GM18907 (cell line): ENCODE results near the gene ZPR1.
"Not testable (repeated sequence)": the region's sequence is repeated elsewhere in the genome, so short reads cannot be mapped to it uniquely, and the experiment has no call there.

Experiments
- ATAC-seq: cut with Tn5 transposase; IDR thresholded peaks from one replicate; pipeline ENCODE4 v1.9.1; 2021; ENCODE audit warnings: mild to moderate bottlenecking, moderate library complexity; ENCODE audit not compliant: unreplicated experiment

ZPR1 gene

DNA sequence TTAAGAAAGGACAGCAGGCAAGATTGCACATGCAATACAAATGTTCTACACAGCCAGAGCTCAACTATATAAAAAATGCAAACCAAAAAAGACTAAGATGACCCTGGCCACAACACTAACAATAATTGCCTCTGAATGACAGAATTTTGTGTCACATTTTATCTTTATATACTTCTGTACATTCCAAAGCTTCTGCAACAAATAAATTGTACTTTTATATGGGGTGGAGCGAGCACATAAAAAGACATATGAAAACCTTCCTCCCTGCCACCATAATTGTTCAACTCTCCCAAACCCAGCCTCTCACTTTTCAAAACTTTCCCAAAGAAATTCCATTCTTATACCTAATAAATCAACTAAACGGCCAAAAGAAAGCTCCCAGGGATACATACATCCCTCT lies 25.7 kb downstream of the ZPR1 start:
- ATAC-seq, result no peak

DNA sequence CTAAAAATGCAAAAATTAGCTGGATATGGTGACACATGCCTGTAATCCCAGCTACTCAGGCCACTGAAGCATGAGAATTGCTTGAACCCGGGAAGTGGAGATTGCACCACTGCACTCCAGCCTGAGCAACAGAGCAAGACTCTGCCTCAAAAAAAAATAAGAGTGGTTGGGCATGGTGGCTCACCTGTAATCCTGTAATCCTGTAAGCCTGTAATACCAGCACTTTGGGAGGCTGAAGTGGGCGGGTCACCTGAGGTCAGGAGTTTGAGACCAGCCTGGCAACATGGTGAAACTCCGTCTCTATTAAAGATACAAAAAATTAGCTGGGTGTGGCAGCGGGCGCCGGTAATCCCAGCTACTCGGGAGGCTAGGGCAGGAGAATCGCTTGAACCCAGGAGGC lies 31.8 kb downstream of the ZPR1 start:
- ATAC-seq, result not testable (repeated sequence)

DNA sequence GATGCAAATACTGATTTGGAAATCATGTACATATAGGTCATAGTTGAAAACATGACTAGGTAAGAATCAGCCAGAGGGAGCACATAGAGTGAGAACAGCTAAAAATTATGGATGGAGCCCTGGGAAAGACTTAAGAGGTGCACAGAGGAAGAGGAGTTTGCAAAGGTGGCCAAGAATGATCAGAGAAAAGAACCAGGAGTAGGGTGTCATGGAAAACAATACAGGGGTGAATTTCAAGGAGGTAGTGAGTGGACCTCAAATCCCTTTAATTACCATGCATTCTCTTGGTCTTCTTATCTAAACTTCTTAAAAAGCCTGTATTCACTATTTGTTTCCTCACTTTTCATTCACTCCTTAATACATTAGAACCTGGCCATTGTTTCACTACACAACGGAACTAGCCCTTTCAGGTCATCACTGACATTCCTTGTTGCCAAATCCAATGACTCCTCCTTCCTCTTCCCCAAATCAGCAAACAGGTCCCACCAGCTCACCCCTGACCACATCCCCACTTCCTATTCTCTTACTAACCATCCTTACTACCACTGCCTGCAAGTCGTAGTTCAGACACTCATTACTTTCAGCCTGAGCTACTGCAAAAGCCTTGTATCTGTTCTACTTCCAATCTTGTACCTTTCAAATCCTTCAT lies 37.6 kb downstream of the ZPR1 start:
- no peak for ATAC-seq

DNA sequence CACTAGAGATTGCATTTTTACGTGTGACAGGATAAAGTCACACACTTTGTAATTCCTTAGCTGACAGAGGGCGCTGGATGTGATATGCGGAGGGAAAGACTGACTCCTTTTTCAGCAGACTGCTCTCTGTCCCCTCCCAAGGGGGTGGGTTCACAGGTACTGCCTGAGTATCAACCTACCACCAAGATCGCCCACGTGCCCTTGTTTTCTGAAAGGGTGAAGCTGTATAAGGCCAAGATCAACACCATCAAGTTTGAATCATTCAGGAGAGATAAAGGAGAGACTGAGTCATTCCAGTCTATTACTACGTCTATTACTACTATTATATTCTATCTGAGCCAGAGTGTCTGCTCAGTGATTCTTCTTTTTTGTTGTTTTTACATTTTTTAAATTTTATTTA lies 45.7 kb downstream of the ZPR1 start:
- no peak for ATAC-seq

DNA sequence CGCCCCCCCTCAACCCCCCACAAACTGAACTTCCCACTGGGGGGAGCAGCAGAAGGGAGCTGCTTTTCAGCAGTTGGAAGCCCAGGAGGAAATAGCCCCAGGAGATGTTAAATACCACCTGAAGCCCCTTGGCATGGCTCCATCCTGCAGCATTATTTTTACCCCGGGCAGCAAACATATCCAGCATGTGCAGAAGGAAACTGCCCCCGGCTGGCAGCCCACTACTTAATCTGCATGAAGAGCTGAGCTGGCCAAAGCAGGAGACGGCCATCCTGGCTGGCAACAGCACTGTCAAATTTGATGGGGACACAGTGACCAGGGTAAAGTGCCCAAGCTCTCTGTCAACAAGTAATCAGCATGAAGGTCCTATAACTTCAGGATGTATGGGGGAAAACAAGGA lies 47.1 kb downstream of the ZPR1 start:
- ATAC-seq, result no peak

DNA sequence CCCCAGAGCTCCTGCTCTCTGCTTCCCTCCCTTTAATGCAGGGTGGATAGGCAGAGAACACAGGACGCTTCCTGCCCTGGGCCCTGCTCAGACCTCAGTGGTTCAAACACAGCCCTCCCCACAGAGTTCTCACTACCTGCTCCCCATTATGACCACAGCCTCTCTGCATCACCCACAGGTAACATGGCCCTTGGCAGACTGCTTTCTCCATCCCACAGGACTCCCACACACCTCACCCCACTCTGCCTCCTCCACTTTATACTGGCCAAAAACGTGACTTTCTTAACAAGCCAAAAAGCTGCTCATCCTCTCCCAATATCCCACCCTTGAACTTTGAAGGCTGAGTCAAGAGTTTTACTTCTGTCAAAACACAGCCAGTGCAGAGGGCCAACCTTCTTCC lies 48.8 kb downstream of the ZPR1 start:
- ATAC-seq, result no peak

DNA sequence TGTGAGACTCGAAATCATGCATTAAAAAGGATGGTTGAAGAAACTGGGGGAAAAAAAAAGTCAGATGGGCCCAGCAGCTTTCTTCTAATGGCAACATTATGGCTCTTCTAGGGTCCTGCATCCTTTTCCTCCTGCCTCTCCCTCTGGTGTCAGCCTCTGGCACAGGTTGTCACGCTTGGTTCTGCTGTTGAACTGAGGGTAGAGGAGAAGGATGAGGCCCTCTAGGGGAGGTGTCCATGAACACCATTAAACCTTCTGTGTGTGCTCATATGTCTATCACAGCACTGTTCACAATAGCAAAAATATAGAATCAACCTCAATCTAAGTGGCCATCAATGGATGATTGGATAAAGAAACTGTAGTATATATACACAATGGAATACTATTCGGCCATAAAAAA lies 51.1 kb downstream of the ZPR1 start:
- no peak for ATAC-seq

DNA sequence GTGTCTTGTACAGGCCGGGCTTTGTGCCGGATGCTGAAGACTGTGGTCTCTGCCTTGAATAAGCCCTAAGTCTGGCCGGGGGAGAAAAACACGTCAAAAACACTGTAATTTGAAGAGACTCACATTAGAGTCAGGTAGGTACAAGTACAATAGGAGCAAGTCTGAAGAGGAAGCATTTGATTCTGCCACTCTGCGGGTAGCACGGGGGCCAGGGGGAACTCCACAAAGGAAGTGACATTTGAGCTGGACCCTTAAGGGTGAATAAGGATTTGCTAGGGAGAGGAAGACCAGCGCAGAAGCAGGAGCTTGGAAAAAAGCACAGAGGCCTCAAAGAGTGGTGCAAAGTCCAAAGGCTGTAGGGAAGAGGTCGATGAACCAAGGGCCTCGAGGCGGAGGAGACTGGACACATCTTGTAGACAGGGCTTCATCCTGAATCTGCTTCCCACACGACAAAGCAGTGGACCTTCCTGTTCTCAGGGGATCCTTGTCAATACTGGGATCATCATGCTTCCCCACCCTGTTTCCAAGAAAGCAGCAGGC lies 53.8 kb downstream of the ZPR1 start:
- no peak for ATAC-seq

DNA sequence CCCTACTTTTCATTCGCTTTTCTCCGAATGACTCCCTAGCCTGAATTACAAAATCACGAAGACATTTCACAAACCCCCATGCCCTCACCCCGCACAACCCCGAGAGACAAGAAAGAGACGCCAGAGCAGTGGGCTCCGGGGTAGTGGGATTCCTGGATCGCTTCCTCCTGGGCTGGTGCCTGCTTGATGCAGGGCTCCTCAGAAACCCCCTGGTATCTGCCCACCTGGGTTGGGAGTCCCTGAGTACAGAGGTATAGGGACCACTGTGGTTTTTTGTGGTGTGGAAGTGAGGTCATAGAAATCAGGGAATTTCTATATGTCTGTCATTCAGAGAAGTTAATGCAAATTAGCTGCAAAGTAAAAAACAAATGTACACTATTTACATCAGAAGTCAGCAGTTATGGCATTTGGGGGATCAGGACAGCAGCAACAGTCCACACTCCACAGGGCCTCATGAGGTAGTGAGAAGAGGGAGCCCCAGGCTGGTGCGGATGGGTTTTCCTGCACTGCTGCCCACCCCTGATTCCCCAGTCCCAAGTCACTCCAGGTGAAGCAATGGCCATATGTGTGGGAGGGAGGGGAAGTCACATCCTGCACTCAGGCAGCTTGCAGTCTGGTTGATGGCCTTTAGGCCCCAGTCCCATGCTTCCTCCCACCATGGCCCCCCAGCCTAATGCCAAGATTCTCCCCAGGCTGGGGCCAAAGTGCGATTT lies 54.6 kb downstream of the ZPR1 start:
- ATAC-seq, result no peak

DNA sequence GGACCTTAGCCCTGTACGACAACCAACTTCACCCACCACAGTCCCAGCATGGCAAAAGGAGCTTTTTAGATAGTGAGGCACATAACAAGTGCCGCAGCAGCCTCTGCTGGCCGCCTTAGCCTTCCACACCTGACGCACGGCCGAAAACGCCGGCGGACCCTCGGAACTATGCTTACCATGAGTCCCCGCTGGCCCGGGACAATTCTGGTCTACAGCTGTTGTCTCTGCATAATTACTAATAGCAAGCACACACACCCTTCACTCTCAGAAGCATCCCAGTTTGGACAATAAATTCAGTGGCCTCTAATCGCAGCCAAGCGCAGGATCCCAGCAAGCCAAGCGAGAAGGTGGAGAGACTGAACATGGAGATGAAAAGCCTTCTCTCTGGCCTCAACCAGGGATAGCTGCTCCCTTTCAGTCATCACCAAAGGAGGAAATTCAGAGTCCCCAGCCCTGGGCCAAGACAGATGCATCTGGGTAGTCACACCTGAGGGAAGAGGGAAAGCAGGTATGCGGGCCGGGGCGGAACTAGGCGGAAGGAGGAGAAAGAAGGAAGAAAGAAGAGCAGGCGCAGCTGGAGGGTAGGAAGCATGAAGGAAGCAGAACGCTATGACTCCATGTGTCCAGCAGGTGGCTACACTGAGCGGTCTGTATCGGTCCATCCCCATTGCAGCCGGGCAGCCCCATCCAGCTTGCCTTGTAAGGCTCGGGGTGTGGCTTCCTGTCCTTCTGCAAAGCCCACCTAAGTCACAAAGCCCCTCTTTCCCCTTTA lies 55.4 kb downstream of the ZPR1 start:
- peak; percentile 83 for ATAC-seq

DNA sequence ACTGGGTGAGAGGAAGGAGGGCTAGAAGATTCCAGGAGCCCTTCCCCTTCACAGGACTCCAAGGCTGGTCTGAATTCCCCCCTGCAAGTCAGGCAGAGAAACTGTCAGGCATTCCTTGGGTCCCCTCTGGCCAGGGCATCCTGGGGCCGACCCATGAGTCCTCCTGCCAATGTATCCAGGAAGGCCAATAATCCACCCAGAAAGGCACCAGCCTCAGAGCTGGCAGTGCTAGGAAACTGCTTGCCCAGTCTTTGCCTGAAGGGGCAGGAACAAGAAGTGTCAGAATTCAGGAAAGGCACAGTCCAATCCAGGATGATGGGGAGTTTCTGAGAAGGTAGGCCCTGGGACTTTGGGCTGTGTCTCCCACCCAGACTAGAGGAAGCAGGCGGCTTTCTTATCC lies 56.0 kb downstream of the ZPR1 start:
- ATAC-seq, result no peak

DNA sequence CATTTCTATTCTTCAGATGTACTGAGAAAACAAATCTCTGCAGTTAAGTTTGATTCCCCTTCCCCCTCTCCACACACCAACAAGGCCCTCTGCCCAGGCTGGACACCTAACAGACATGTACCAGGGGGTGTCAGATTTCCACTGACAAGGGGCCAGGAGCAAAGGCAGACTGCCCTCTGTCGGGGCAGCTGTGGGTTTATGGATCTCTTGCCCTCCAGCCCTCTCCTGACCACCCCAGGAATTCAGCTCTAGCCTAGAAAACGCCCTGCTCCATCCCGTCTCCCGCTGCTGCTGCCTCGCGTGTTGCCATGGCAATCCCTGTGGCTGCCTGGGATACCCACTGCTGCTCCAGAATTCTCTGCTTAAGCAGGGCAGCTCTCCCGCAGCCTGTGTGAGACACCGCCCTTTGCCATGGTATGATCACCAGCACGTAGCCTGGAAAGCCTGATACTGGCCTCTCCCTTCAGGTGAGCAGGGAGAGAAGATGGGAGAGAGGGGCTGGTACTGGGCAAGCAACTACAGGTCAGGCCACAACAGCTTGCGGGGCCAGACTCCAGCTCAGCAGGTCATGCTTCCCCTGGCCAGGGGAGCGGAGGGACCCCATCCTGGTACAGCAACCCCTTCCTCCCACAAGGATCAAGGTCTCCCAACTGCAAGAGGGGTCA lies 56.6 kb downstream of the ZPR1 start:
- no peak for ATAC-seq

DNA sequence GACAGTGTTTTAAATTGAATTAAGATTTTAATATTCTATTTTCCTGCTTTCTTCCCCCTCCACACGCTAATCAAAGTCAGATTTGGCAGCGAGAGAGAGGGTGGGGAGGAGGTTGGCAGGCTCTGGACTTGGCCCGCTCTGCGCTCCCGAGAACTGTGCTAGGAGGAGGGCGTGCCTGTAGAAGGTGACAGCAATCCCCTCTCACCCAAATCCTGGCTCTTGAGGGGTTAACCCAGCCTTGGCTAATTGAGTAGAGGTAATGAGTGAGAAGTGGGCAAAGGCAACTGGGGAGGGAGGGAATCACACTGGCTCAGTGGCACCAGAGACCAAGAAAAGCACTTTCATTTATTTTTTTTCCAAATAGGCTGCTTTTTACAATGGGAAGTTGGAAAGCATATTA lies 57.2 kb downstream of the ZPR1 start:
- no peak for ATAC-seq

DNA sequence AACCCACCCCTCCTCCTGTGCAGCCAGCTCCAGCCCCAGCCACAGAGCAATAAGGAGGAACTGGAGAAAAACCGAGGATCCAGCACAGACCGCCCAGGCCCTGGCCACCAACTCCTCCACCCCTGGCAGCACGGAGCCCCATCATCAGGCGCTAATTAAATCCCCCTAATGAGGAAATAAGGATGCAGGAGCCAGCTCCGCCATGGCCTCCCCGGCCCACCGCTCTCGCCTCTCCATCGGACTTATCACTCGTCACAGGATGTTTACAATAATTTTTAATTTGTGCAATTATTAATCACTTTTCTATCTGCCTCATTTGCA lies 57.6 kb downstream of the ZPR1 start:
- ATAC-seq, result no peak

DNA sequence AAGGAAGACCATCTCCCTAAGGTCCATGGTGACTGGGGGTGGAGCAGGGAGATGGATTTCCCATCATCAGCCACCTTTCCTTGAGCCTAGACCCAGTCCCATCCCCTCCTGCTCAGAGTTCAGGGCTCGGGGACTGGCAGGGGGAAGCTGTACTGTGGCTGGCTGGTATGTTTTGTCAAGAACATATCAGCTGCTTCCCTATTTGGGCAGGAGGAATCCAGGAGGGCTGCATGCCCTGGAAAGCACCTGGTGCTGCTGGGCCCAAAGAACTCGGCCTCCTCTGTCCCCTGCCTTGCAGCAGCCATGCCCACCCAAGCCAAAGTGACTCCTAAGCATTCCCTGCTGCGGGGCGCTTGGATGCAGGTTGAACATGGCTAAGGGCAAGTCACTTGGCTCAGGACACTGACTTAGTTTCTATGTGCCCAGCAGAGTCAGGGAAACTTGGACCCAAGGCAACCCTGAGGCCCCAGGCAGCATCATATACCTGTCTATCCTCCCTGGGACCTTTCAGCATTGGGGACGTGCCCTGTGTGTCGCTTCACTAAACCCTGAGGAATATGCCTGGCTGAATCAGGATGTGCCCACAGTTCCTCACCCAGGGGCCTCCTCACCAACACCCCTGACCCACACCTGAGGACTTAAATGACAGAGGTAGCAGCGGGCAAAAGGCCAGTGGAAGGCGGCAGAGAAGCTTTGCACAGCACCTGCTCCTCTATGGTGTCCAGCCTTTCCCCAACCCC lies 58.2 kb downstream of the ZPR1 start:
- no peak for ATAC-seq

DNA sequence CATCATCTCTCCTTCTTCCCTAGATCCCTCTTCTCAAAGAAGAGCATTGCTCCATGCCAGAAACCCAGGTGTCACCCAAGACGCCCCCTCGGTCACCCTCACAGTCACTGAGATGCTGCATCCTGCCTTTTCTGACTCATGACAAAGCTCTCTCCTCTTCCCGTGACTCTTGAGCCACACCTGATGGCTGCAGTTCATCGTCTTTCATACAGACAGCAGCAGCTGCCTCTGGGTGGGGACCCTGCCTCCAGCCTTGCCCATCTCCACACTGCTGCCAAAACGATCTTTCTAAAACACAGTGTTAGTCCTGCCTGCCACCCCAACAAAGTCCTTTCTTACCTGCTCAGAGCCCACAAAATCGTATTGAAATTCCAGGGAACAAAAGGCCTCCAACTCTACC lies 59.8 kb downstream of the ZPR1 start:
- no peak for ATAC-seq

DNA sequence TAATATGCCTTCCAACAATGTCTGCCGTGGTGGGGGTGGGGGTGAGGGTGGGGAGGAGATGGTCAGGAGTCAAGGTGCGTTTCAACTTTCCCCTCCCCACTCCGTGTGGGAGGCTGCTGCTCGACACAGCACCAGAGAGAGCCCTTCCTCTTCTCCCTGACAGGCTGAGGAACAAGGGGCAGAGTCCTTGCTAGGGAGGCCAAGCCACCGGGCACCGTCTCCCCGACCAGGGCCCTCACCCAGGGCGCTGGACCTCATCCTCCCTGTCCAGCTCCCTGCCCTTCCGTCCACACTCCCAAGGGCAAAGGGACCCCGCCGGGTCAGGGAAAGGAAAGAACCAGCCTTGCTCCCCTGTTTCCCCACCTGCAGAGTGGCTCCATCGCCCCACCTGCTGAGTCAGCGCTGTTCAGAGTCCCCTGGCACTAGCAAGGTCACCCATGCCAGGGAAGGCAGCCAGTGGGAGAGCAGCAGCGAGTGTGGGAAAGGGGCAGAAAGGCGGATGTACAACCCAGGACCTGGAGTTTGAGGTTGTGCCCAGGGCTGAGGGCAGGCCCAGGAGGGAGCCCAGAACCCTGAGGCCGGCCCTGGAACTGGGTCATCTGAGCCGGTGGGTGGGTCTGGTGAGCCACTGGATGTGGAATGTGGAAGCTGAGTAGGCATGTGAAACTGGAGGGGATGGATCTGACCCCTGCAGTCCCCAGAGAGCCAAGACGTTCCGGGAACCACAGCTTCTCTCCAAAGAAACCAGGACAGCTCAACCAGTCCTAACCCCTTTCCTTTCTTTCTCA lies 62.2 kb downstream of the ZPR1 start:
- ATAC-seq, result no peak

DNA sequence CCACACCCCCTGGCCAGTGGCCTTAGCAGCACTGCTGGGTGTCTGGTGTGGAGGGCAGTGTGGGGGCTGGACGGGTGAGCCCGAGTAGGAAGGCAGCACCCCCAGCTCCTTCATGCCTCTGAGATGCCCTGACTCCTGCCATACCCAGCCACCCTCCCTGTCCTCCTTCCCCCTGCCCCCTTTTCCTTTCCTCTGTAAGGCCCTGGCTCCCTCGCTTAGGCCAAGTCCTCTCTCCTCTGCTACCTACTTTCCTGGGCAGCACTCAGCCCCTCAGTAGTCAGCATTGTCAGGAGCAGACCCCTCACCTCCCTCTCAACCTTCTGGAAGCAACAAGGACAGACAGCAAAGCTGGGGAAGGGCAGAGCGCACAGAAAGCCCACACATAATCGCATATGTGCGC lies 63.0 kb downstream of the ZPR1 start:
- ATAC-seq, result no peak
